Activated T-cell treated with anti-CD3 and anti-CD28 coated beads, Interleukin-2, amount 50 U/mL, for 72 hours (primary cell): ENCODE results near the gene USP35. TPM values are rescaled to one million over a fixed set of nuclear protein-coding genes. Genes with fewer than 3 reads are reported as not detected.

Experiments
- ATAC-seq, 2 donors: fragments of 150-1000 bp; cut with Tn5 transposase; replicated peaks in 1 of 2; 2 replicates each; pipeline ENCODE4 v1.10.0; 2021; ENCODE audit warnings: moderate library complexity in 2 of 2, mild to moderate bottlenecking in 1 of 2
- DNase-seq, 2 donors: peaks; one replicate each; pipeline ENCODE4 v3.0.0; 2021 to 2022; ENCODE audit warnings: mixed read lengths in 1 of 2
- H3K27ac Mint-ChIP-seq: one replicate; pipeline ENCODE4 v1.8.0; 2022; ENCODE audit warnings: mild to moderate bottlenecking, moderate library complexity, mixed read lengths
- H3K27me3 Mint-ChIP-seq: one replicate; pipeline ENCODE4 v1.8.0; 2022; ENCODE audit warnings: low read depth, mixed read lengths
- H3K36me3 Mint-ChIP-seq, 2 donors: one replicate each; pipeline ENCODE4 v1.8.0; 2022; ENCODE audit warnings: mixed read lengths in 2 of 2, mild to moderate bottlenecking in 1 of 2; ENCODE audit not compliant: insufficient read depth in 2 of 2
- H3K4me1 Mint-ChIP-seq: one replicate; pipeline ENCODE4 v1.8.0; 2022; ENCODE audit warnings: low read depth, mixed read lengths
- H3K4me3 Mint-ChIP-seq, 2 donors: one replicate each; pipeline ENCODE4 v1.8.0; 2022; ENCODE audit warnings: mild to moderate bottlenecking in 2 of 2, mixed read lengths in 2 of 2, moderate library complexity in 2 of 2
- H3K9me3 Mint-ChIP-seq, 2 donors: one replicate each; pipeline ENCODE4 v1.8.0; 2022; ENCODE audit warnings: mixed read lengths in 2 of 2
- total RNA-seq, 2 donors: library from RNA; stranded (reverse); gene quantifications; one replicate each; pipeline ENCODE4 v1.2.3, GENCODE V29; 2022

USP35 gene
- total RNA-seq, 2 donors from 2014 or later = 17.3 to 18.9 TPM

DNA sequence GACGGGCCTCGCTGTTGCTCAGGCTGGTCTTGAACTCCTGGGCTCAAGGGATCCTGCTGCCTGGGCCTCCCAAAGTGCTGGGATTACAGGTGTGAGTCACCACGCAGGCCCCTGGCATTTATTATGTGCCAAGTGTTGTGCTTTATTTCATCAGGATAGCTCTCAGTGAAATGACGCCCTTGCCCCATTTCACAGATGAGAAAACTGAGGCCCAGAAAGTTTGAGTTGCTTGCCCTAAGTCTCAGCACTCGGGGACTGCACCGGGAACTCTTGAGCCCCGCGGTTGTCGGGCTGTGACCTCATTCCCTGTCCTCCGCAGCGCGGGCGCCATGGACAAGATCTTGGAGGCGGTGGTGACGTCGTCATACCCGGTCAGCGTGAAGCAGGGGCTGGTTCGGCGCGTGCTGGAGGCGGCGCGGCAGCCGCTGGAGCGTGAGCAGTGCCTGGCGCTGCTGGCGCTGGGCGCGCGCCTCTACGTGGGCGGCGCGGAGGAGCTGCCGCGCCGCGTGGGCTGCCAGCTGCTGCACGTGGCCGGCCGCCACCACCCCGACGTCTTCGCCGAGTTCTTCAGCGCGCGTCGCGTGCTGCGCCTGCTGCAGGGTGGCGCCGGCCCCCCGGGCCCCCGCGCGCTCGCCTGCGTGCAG is 7.3 kb downstream of the USP35 start:
- peaks cover 52% of the 10 kb centered on the region for H3K4me1 Mint-ChIP-seq
- H3K27me3 Mint-ChIP-seq = no peaks in the 10 kb centered on the region
- H3K36me3 Mint-ChIP-seq = peaks cover 7 to 14% of the 10 kb centered on the region in 2 donors
- ATAC-seq (no peak), DNase-seq (no peak)
- no peaks in the 10 kb centered on the region for H3K9me3 Mint-ChIP-seq
- H3K27ac Mint-ChIP-seq = no peak overlapping the region
- H3K4me3 Mint-ChIP-seq = no peak overlapping the region

DNA sequence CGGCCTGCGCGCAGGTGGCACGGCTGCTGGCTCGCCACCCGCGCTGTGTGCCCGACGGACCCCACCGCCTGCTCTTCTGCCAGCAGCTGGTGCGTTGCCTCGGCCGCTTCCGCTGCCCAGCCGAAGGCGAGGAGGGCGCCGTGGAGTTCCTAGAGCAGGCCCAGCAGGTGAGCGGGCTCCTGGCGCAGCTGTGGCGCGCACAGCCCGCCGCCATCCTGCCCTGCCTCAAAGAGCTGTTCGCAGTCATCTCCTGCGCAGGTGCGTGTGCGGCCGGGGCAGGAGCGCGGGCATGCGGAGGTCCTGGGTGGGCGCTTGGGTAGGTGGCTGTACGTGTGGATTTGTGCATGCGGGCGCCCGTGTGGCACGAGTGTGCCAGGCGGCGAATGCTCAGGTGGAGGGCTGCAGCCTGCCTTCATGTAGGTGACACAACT is 8.0 kb downstream of the USP35 start:
- ATAC-seq (no peak), DNase-seq (no peak)
- no peaks in the 10 kb centered on the region for H3K9me3 Mint-ChIP-seq
- H3K4me1 Mint-ChIP-seq = peaks cover 54% of the 10 kb centered on the region
- no peaks in the 10 kb centered on the region for H3K27me3 Mint-ChIP-seq
- H3K4me3 Mint-ChIP-seq = no peak overlapping the region
- peaks cover 7 to 14% of the 10 kb centered on the region in 2 donors for H3K36me3 Mint-ChIP-seq
- H3K27ac Mint-ChIP-seq = no peak overlapping the region

- peaks cover 60% of the 10 kb centered on the region for H3K4me1 Mint-ChIP-seq
- H3K27me3 Mint-ChIP-seq = no peaks in the 10 kb centered on the region
- H3K4me3 Mint-ChIP-seq = no peak overlapping the region
- H3K9me3 Mint-ChIP-seq = no peaks in the 10 kb centered on the region
- peaks cover 7 to 14% of the 10 kb centered on the region in 2 donors for H3K36me3 Mint-ChIP-seq
- no peak overlapping the region for H3K27ac Mint-ChIP-seq
- ATAC-seq (no peak), DNase-seq (no peak)
These were observed 9.1 kb downstream of the USP35 start for GRCh38 chr11:78197816-78198215.

GRCh38 chr11:78199015-78199652 is 10.4 kb downstream of the USP35 start:
- Mint-ChIP-seq H3K4me1 (peaks cover 53% of the 10 kb centered on the region), H3K27me3 (no peaks in the 10 kb centered on the region), H3K4me3 (no peak overlapping the region), H3K9me3 (no peaks in the 10 kb centered on the region), H3K36me3 (peaks cover 5 to 8% of the 10 kb centered on the region in 2 donors), H3K27ac (no peak overlapping the region)
- ATAC-seq (no peak), DNase-seq (no peak)

- ATAC-seq (no peak), DNase-seq (no peak)
- H3K4me1 Mint-ChIP-seq = peaks cover 52% of the 10 kb centered on the region
- H3K27me3 Mint-ChIP-seq = no peaks in the 10 kb centered on the region
- H3K36me3 Mint-ChIP-seq = peaks cover 4 to 8% of the 10 kb centered on the region in 2 donors
- H3K9me3 Mint-ChIP-seq = no peaks in the 10 kb centered on the region
- H3K4me3 Mint-ChIP-seq = no peak overlapping the region
- H3K27ac Mint-ChIP-seq = no peak overlapping the region
These were observed 10.9 kb downstream of the USP35 start for GRCh38 chr11:78199653-78200015.

GRCh38 chr11:78200061-78200460 is 11.3 kb downstream of the USP35 start:
- Mint-ChIP-seq H3K36me3 (peaks cover 2 to 8% of the 10 kb centered on the region in 2 donors), H3K27ac (no peak overlapping the region), H3K27me3 (no peaks in the 10 kb centered on the region), H3K4me3 (no peak overlapping the region), H3K9me3 (no peaks in the 10 kb centered on the region), H3K4me1 (peaks cover 52% of the 10 kb centered on the region)
- DNase-seq (no peak), ATAC-seq (no peak)

GRCh38 chr11:78200553-78200952 is 11.8 kb downstream of the USP35 start:
- no peak for ATAC-seq
- Mint-ChIP-seq H3K9me3 (no peaks in the 10 kb centered on the region), H3K4me3 (no peak overlapping the region), H3K27me3 (no peaks in the 10 kb centered on the region), H3K36me3 (peaks cover 2 to 8% of the 10 kb centered on the region in 2 donors), H3K27ac (no peak overlapping the region), H3K4me1 (peaks cover 48% of the 10 kb centered on the region)
- DNase-seq = no peak

DNA sequence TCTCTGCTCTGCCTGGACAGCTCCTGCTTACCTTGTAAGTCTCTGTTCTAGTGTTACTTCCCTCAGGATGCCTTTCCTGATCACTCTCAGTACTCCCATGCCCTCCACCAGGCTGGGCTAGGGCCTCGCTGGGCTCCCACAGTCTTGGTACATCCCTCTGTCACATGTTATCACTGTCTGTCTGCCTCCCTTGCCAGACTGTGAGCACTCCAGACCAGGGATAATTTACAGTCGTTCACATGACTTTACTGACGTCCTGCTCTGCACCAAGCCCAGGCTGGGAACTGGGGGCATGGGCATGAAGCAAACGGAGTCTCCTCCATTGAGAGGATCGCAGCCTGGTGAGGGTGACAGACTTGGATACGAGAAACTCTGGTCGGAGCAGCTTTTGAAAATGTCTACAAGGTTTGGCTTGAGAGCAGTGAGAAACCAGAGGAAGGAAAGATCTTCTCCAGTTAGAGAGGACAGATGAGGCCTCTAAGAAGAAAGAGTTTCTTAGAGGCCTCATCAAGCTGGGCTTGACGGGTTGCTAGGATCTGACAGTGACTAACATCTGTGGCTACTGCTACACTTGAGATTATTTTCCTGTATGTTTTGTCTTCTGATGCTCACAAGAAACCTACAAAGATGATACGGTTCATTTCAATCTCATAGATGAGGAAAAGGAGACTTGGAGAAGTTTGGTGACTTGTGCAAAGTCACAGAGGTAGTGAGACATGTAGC is 12.5 kb downstream of the USP35 start:
- Mint-ChIP-seq H3K27me3 (no peaks in the 10 kb centered on the region), H3K4me1 (peaks cover 49% of the 10 kb centered on the region), H3K36me3 (peaks cover 2 to 7% of the 10 kb centered on the region in 2 donors), H3K27ac (peak overlapping the region; percentile 82), H3K9me3 (no peaks in the 10 kb centered on the region), H3K4me3 (peak overlapping the region; percentile 59 to 69)
- ATAC-seq (peak; percentile 27 to 39), DNase-seq (no peak)

DNA sequence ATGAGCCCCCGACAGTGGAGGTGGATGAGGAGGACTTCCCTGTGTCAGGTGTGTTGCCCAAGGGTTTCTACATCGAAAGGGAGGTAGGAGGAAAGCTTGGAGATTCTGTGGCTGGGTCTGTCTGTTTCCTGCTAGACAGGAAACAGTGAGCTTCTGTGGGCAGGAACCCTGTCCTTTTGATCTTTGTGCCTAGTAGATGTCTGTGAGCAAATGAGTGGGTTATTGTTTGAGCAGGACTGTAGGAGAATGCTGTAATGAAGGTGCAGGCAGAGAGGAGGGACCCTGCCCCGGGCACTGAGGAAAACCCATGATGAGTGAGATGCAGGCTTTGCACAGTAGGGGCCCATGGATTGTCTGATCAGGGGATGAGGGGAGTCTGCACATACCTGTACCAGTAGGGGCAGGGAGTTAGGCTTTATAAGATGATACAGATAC is 14.0 kb downstream of the USP35 start:
- peak; percentile 39 to 42 for DNase-seq
- Mint-ChIP-seq H3K27ac (peak overlapping the region; percentile 82), H3K4me3 (peak overlapping the region; percentile 80 to 84), H3K9me3 (no peaks in the 10 kb centered on the region), H3K36me3 (peaks cover 2 to 8% of the 10 kb centered on the region in 2 donors), H3K27me3 (no peaks in the 10 kb centered on the region), H3K4me1 (peaks cover 47% of the 10 kb centered on the region)
- peak; percentile 85 to 86 for ATAC-seq

DNA sequence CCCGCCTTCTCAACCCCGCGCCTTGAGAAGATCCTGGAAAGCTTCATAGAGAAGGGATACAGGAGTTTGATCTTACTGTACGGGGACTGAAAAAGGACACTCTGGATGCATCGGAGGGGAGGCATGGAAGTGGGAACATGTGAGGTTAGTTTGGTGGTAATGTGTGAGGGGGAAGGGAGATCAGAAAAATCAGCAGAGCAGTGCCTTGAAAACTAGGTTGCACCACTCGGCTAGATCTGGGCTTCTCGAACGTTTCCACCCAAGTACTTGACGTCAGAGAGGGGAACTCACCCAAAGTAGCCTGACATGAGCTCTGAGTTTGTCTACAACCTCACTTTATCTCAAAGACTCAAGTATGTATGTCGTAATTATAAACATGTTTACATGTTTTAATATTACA is 14.5 kb downstream of the USP35 start:
- ATAC-seq = peak; percentile 44 to 59

GRCh38 chr11:78205256-78205655 is 16.5 kb downstream of the USP35 start:
- DNase-seq = no peak
- H3K36me3 Mint-ChIP-seq = peaks cover 4 to 6% of the 10 kb centered on the region in 2 donors
- no peak overlapping the region for H3K4me3 Mint-ChIP-seq
- H3K4me1 Mint-ChIP-seq = peaks cover 41% of the 10 kb centered on the region
- no peaks in the 10 kb centered on the region for H3K9me3 Mint-ChIP-seq
- H3K27ac Mint-ChIP-seq = peak overlapping the region; percentile 75
- no peaks in the 10 kb centered on the region for H3K27me3 Mint-ChIP-seq
- no peak for ATAC-seq

More for the DNA sequence above, 14.5 kb downstream of the USP35 start:
- Mint-ChIP-seq H3K27me3 (no peaks in the 10 kb centered on the region), H3K4me3 (peak overlapping the region; percentile 80 to 84), H3K27ac (peak overlapping the region; percentile 82), H3K4me1 (peaks cover 47% of the 10 kb centered on the region), H3K9me3 (no peaks in the 10 kb centered on the region), H3K36me3 (peaks cover 2 to 8% of the 10 kb centered on the region in 2 donors)
- peak in 1 of 2 donors; percentile 32 for DNase-seq

DNA sequence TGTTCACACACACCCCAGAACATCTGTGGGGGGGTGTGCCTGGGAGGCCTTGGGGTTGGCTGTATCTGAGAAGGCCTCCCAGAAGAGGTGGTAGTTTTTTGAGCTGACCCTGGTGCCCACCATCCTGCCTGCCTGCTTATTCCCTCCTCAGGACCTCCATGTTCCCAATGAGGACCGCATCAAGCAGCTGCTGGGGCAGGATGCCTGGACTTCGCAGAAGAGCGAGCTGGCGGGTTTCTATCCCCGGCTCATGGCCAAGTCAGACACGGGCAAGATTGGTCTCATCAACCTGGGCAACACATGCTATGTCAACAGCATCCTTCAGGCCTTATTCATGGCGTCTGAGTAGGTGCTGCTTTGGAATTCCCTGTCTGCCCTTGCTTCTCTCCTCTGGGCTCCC is 17.0 kb downstream of the USP35 start:
- peaks cover 4 to 6% of the 10 kb centered on the region in 2 donors for H3K36me3 Mint-ChIP-seq
- no peak for DNase-seq
- peaks cover 41% of the 10 kb centered on the region for H3K4me1 Mint-ChIP-seq
- H3K4me3 Mint-ChIP-seq = no peak overlapping the region
- no peaks in the 10 kb centered on the region for H3K27me3 Mint-ChIP-seq
- no peak for ATAC-seq
- H3K9me3 Mint-ChIP-seq = no peaks in the 10 kb centered on the region
- H3K27ac Mint-ChIP-seq = peak overlapping the region; percentile 75

DNA sequence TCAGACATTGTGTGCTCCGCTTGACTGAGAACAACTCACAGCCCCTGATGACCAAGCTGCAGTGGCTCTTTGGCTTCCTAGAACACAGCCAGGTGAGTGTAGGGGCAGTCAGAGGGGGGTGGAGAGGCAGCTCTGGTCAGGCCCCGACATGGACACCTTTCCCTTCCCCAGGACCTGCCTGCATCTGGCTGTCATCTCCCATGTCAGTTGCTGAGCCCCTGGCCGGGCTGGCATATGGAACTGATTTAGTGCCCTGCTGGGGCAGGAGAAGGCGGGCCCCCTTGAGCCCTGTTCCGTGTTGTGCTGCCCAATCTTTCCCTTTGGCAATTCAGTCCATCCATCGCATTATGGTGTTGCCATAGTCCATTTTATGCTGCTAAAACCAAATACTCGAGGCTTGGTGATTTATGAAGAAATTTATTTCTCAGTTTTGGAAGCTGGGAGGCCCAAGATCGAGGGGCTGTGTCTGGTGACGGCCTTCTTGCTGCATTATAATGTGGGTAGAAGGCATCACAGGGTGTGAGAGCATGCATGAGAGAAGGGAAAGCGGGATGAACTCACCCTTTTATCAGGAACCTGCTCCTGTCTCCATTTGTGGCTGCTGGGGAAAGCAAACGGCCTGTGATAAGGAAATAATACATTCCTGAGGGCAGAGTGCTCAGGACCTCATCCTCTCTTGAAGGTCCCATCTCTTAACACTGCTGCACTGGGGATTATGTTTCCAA is 19.0 kb downstream of the USP35 start:
- no peaks in the 10 kb centered on the region for H3K9me3 Mint-ChIP-seq
- peaks cover 25% of the 10 kb centered on the region for H3K4me1 Mint-ChIP-seq
- H3K27me3 Mint-ChIP-seq = no peaks in the 10 kb centered on the region
- H3K27ac Mint-ChIP-seq = no peak overlapping the region
- peaks cover 8 to 13% of the 10 kb centered on the region in 2 donors for H3K36me3 Mint-ChIP-seq
- DNase-seq (no peak), ATAC-seq (no peak)
- H3K4me3 Mint-ChIP-seq = no peak overlapping the region
